Esophagus squamous epithelium (tissue), 4 donors: Measurements from ENCODE around the gene GDAP1L1.

ENCODE experiments used
- POLR2A ChIP-seq, 4 donors: fragments of 450-650 bp; IDR thresholded peaks; one replicate each; pipeline ENCODE4 v1.6.1; 2017; ENCODE audit warnings: antibody characterized with exemption in 4 of 4, mild to moderate bottlenecking in 4 of 4, moderate library complexity in 3 of 4
- TF ChIP-seq, protein P1 (sequence below), 6 experiments: fragments of 450-650 bp in 4 of 6; fragments of 200-600 bp in 2 of 6; sonication (generic) in 2 of 6; IDR thresholded peaks; one replicate each; pipeline ENCODE4 v1.5.1; 2016 to 2019; ENCODE audit warnings: antibody characterized with exemption in 6 of 6, mild to moderate bottlenecking in 4 of 6, moderate library complexity in 4 of 6

DNA sequence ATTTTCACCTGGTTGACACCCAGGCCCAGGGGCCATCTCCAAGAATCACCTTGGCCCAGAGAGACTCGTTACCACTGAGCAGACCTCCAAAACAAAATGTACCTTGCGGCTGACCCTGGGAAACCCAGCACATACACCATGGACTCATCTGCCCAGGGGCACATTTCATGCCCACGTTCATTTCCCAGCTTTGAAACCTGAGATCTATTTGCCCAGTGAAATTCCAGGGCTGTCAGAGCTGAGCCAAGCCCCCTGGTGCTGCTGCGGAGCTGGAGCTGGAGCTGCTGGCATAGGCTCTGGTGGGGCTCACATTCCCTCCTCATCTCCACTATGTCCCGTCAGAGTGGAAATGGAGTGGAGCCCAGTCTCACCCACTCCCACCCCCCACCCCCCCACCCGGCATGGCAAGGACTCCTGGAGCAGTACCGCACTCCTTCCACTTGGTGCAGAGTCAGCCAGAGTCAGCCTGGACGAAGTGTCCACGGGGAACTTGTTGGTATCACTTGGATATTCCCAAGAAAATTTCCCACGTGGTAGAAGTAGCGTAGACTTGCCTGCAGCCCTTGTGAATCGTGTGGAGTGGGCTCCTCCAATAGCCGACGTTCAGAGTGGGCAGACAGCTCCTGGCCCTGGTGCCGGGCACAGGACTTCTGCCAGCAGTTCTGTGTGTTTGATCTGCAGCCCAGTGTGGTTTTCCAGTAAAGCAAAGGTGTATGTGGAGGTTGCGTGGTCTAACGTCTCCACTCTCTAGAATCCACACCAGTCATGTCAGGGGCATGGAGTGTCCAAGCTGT is 18.4 kb upstream of the GDAP1L1 start:
- no peak for TF ChIP-seq POLR2A (IDR thresholded peaks at IDR 0.05)
- TF ChIP-seq, protein P1, sequence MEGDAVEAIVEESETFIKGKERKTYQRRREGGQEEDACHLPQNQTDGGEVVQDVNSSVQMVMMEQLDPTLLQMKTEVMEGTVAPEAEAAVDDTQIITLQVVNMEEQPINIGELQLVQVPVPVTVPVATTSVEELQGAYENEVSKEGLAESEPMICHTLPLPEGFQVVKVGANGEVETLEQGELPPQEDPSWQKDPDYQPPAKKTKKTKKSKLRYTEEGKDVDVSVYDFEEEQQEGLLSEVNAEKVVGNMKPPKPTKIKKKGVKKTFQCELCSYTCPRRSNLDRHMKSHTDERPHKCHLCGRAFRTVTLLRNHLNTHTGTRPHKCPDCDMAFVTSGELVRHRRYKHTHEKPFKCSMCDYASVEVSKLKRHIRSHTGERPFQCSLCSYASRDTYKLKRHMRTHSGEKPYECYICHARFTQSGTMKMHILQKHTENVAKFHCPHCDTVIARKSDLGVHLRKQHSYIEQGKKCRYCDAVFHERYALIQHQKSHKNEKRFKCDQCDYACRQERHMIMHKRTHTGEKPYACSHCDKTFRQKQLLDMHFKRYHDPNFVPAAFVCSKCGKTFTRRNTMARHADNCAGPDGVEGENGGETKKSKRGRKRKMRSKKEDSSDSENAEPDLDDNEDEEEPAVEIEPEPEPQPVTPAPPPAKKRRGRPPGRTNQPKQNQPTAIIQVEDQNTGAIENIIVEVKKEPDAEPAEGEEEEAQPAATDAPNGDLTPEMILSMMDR (IDR thresholded peaks at IDR 0.05), result no peak
